ENCODE measurements around the gene PXK.
"Not testable (repeated sequence)": the region's sequence is repeated elsewhere in the genome, so short reads cannot be mapped to it uniquely, and the experiment has no call there.

The PXK gene

DNA sequence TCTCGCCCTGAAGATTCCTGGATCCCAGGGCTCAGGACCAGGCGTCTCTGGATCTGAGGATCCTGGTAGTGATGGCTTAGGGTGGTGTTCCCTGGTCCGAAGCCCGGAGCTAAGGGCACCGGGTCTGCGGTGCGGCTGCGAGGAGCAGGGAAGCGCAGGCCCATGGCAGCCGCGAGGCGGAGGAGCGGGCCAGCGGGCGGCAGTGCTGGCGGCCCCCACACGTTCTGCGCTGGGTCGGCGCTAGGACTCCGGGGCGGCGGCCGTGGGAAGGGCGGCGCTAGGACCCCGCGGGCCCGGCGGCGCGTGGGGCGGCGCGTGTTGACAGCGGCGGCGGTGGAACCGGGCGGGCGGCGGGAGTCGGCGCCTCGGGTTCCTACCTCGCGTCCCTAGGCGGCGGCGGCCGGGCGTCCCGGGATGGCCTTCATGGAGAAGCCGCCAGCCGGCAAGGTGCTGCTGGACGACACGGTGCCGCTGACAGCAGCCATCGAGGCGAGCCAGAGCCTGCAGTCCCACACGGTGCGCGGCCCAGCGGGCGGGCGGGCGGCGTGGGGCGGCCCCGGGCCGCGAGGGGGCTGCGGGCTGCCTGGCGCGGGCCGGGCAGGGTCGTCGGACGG lies at the start of gene PXK:
Gene PXK (plus strand): TSS at position 318 of the 614 bp plus-strand sequence. CDS start 97 bp downstream, at position 415.
- peak; percentile 87 for DNase-seq

- DNase-seq = no peak
Observed at GRCh38 chr3:58285334-58285733, 47.4 kb upstream of the PXK start.

DNA sequence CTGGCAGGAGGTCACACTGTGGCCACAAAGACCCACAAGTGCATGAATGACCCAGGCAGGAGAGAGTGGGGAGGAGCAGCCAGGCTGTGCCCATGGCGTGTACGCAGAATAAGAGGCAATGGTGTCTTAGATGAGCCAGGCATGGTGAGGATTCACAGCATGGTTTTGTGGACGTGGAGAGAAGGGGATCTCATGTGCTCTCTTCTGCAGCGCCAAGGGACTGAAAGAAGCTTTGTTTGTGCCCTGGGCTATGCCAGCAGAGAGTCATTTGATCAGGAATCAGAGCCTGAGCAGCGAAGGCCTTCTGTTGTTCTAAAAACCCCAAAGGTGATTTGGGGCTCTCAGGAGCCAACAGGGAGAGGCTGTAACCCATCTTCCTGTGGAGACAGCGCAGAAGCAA lies 45.3 kb upstream of the PXK start:
- DNase-seq = no peak

DNA sequence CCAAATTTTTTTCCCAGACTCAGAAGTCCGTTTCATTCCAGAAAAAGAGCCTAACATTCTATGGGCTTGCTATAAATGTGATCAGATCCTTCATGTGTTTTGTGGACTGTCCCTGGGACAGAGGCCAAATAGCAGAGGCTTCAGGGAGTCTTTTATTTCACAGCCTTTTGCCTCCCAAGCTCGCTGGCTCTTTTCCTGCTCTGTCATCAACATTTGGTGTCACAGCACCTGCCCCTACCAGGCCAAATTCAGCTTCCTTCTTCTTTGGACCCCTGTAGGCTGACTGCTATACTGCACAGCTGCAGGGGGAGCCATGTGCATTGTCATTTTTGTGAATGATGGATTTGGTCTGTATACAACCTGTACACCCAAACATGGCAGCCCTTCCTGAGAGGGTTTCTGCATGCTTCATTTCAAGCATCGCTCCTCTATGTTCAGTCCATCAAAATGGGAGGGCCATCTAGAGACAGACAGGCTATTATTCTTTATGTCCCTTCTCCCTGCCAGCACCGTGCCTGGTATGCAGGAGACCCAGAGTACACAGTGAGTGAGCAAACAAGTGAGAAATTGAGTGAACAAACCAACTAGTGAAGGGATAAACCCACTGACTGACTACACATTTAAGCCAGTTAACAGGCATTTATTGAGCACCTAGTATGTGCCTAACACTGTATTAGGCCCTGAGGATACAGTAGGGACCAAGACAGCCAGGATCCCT lies 44.5 kb upstream of the PXK start:
- peak; percentile 49 for DNase-seq

GRCh38 chr3:58288964-58289613 lies 43.6 kb upstream of the PXK start:
- DNase-seq = not testable (repeated sequence)

DNA sequence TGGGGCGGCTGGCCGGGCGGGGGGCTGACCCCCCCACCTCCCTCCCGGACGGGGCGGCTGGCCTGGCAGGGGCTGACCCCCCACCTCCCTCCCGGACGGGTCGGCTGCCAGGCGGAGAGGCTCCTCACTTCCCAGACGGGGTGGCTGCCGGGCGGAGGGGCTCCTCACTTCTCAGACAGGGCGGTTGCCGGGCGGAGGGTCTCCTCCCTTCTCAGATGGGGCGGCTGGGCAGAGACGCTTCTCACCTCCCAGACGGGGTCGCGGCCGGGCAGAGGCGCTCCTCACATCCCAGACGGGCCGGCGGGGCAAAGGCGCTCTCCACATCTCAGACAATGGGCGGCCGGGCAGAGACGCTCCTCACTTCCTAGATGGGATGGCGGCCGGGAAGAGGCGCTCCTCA lies 42.2 kb upstream of the PXK start:
- not testable (repeated sequence) for DNase-seq

GRCh38 chr3:58291671-58292338 lies 40.9 kb upstream of the PXK start:
- DNase-seq = no peak

- no peak for DNase-seq
Observed at GRCh38 chr3:58292866-58293265, 39.8 kb upstream of the PXK start.

DNA sequence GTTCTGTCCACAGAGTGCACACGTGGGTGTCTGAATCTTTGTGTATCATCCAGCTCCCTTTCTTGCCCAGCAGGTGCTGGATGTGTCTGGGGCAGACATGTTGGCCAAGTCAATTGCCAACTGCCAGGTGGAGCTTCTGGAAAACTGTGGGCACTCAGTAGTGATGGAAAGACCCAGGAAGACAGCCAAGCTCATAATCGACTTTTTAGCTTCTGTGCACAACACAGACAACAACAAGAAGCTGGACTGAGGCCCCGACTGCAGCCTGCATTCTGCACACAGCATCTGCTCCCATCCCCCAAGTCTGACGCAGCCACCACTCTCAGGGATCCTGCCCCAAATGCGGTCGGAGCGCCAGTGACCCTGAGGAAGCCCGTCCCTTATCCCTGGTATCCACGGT lies 39.2 kb upstream of the PXK start:
- no peak for DNase-seq

GRCh38 chr3:58296269-58296668 lies 36.4 kb upstream of the PXK start:
- DNase-seq = no peak

DNA sequence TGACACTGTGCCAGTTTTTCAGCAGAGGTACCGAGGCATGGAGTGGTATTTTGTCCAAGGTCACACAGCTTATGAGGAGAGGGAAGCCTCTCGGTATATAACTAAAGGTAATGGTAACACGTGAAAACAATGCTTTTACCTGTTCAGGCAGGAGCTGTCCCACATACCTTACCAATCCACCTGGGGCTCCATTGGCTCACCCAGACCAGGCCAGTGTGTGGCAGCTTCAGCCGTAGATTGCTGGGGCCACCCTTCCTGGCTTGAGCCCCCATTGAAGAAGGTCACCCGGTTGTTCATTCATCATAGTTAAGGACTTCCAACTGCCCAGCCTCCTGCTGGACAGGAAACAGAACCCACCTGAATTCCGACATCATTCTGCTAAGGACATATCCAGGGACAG lies 35.8 kb upstream of the PXK start:
- no peak for DNase-seq

GRCh38 chr3:58298190-58298589 lies 34.5 kb upstream of the PXK start:
- no peak for DNase-seq

DNA sequence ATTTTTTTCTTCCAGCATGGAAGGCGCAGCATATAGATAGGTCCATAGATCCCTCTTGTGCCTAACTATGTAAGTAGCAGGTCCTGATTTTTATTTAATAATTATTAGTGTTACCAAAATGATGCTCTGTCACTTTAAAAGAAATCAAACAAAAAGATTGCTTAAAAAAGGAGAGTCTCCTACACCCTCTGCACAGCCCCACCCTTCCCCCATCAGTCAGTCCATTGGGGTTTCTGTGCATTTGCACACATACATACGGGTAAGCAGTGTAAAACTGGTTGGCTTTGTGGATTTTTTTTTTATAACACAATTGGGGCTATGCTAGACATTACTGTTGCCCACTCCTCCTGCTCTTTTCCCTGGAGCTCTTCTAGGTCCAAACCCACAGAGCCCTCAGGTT lies 33.6 kb upstream of the PXK start:
- DNase-seq = no peak

GRCh38 chr3:58299839-58300516 lies 32.7 kb upstream of the PXK start:
- no peak for DNase-seq

DNA sequence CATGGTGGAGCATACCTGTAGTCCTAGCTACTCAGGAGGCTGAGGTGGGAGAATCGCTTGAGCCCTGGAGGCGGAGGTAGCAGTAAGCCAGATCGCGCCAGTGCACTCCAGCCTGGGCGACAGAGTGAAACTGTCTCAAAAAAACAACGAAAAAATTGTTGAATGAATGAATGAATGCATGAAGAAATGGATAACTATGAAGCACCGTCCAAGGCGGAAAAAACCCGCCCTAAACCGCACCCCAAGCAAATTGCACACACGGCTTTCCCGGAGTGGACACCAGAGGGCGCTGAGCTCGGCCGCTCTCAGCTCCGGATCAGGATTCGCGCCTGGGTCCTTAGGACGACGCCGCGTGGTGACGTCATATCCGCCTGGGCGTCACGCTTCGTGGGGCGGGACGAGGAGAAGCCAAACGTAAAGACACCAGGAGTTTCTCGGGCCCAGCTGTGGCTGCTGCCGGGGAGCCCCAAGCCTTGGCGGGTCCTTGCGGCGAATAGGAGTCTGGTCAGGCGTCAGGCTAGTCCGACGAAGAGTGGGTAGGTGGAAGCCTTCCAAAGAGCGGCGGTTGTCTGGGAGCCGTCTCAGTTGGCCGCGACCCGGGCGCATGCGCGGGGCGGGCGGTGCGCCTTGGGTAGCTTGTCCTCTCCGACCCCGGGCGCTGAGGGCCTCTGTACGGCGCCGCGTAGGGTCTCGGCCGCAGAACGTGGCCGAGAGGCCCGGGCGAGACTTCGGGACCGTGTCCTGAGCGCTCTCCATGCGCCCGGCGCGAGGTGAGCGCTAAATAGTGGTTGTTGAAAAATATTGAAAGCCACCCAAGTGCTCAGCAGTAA lies 26.6 kb upstream of the PXK start, which contains the start of the genes HTD2 and RPP14:
Gene HTD2 (plus strand): TSS at position 639 of the 830 bp plus-strand sequence. CDS start 11,094 bp downstream, outside the sequence.
Gene RPP14 (plus strand): TSS at position 364 of the 830 bp plus-strand sequence. CDS start 4,085 bp downstream, outside the sequence.
- peak; percentile 98 for DNase-seq

DNA sequence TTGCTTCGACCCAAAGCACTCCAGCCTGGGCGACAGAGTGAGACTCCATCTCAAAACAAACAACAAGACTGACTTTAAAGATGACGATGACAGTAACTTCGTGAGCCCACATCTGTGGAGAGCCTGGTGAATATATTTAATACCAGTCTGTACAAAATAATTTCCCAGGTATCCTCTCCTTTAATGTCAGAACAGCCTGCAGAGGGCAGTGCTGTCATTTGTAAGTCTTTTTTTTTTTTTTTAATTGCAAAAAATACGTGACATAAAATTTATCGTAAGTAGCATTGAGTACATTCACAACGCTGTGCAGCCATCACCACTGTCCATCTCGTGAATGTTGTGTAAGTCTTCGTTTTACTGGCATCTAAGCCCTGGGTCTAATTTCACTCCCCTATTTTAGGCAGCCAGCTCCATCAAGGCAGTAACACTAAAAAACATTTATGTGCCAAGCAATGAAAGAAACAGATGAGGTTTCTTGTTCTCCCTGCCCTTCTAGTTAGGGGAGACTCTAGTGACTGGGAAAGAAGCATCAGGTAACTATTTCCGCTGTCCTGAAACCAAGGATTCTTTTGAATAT lies 25.0 kb upstream of the PXK start:
- DNase-seq = no peak

DNA sequence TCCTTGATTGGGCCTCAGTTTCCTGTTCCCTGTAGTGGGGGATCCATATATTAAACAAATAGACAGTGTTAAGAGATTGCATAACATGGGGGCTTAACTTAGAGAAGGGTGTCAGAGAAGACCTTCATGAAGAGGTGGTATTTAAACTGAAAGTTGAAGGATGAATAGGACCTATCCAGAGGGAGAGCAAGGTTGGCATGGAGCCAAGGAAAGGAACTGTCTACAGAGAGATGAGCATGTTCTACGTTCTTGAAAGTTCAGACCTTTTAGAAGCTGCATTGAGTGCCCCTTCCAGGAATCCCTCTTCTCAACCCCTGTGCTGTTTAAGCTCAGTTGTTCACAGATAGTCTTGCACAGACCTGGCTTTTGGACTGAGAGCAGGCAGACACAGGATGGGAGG lies 24.0 kb upstream of the PXK start:
- no peak for DNase-seq

GRCh38 chr3:58317811-58318210 lies 14.9 kb upstream of the PXK start:
- no peak for DNase-seq

DNA sequence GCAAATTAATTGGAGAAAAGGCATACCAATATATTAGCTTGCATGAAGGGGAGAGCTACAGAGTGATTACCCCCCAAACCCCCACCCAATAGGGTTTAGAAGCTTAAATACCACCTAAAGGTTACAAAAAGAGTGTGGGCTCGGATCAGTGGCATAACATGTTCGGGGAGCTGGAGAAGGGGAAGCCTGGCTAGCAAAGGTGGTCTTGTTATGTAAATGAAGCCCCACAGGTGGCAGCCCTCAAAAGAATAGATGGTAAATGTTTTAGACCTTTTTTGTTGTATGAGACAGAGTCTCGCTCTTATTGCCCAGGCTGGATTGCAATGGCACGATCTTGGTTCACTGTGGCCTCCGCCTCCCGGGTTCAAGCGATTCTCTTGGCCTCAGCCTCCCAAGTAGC lies 10.9 kb upstream of the PXK start:
- no peak for DNase-seq

DNA sequence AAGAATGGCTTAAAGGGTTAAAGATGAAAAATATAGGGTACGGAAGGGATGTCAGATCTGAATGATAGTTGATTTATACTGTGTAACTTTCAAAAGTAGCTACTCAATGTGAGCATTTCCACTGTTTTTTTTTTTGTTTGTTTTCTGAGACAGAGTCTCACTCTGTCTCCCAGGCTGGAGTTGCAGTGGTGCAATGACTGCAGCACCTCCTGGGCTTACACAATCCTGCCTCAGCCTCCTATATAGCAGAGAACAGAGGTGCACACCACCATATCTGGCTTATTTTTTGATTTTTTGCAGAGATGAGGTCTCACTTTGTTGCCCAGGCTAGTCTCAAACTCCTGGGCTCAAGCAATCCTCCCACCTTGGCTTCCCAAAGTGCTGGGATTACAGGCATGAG lies 9.9 kb upstream of the PXK start:
- no peak for DNase-seq

All from right hindlimb (tissue), 1 donor.